GM19438 (cell line): ENCODE results near the gene TLR1.
"Not testable (repeated sequence)": the region's sequence is repeated elsewhere in the genome, so short reads cannot be mapped to it uniquely, and the experiment has no call there.

Source experiments
- ATAC-seq: cut with Tn5 transposase; IDR thresholded peaks from one replicate; pipeline ENCODE4 v1.9.1; 2021; ENCODE audit warnings: low read depth; ENCODE audit not compliant: unreplicated experiment

Gene TLR1

DNA sequence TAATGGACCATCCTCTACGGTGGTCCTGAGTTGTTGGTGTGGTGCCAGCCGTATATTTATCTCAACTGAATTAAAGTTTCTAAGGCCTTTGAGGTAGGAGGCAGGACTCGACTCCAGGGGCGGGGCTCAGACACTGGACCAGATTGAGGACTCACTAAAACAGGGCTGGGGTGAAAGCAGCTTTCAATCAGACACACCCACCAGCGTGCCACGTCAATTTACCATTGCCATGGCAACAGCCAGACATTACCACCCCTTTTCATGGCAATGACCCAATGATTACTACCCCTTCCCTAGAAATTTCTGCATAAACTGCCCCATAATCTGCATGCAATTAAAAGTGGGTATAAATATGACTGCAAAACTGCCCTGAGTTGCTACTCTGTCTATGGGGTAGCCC lies 6.7 kb upstream of the TLR1 start:
- no peak for ATAC-seq

- ATAC-seq = not testable (repeated sequence)
Observed at GRCh38 chr4:38807462-38807861, 2.9 kb upstream of the TLR1 start.

GRCh38 chr4:38806251-38806650 lies 1.7 kb upstream of the TLR1 start:
- ATAC-seq = not testable (repeated sequence)

DNA sequence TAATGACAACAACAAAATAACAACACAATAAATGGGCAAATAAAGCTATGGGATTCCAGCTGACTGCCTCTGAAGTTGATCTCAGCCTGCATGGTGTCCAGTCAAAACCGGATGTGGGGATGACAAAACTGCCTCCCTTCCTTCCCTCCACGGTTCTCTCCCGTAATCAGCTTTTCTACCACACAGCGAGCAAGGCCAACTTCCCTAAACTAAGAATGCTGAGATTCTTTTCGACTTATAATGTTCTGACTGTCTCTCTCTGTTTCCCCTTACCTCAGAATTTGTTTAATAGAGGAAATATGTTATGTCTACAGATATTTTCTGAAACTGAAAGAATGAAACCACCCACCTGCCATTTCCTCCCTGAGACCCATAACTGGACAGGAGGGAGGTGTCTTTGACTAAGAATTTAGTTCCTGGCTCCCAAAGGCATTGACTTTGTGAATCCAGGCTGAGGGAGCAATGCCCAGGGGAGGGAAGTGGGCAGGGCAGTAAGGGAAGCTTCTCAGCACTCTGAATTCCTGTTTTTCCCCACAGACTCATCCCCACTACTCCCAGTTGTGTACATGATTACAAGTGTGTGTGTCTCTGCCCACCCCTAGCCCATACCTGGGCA lies 1.0 kb upstream of the TLR1 start:
- ATAC-seq = peak; percentile 78

DNA sequence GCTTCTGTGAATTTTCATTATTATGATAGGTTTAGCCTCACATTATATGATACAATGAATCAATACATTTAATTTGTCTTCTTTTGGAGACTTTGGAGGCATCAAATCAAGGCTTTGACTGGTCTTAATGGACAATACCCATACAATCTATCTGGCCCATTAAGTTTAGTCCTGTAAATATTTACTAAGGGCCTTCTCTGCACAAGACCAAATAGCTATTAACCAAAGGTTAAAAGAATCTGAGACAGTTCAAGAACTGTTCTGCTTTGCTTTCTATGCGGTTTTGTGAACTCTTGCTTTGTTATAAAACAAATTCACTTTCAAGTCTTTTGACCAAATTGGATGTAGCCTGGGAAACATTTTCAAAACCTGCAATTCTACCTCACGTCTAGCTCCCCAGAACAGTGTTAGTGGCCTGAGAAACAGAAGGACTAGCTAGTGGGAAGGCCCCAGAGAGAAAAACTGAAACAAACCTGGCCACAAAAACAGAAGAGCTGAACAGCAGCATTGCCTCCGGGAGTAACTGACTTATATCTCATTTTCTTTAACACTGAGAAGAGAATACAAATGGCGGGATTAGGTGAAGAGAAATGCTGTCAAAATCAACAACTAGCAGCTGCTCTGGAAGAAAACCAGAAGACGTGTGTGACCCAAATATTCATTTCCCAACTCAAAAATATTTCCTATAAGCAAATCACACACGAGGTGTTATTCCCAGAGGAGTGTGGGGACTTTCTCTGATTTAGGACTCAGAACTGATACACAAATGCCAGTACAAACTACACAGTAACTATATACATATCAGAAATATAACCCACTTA lies 548 bp downstream of the TLR1 start:
- ATAC-seq = peak; percentile 57

GRCh38 chr4:38802561-38803355 lies 1.8 kb downstream of the TLR1 start:
- no peak for ATAC-seq

GRCh38 chr4:38800961-38801450 lies 3.6 kb downstream of the TLR1 start:
- ATAC-seq = no peak

GRCh38 chr4:38800366-38800765 lies 4.2 kb downstream of the TLR1 start:
- no peak for ATAC-seq

GRCh38 chr4:38795087-38795486 lies 9.5 kb downstream of the TLR1 start:
- no peak for ATAC-seq

DNA sequence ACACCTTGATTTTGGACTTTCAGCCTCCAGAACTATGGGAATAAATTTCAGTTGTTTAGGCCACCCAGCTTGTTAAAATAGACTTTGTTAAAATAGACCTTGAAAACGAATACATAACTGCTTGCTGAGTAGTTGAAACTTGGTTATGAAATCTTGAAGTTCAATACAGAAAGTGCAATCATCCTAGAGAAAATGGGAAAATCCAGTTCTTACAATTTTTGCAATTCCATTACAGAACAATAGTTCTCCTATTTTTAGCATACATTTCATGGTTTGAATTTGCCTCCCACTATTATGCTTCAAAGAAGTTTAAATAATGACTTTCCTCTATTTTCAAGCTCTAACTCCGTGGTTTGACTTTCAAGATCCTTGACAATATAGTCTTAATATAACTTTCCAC lies 10.5 kb downstream of the TLR1 start:
- no peak for ATAC-seq

DNA sequence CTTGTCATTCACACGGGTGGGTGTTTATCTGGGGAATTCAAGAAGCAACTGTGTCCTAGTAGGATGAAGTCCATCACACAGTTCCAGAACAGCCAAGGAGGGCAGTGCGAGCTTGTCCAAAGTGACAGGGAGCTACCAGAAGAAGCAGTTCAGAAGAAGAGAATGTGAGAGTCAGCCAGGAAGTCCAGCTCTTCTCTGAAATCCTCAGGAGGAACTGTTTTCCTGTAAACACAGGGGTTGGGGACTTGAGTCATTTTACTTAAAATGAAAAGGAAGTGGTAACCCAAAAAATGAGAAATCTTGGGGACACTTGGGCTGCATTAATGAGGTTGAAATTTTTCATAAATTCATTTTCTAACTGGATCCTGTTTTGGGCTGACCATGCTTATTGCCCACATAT lies 13.6 kb downstream of the TLR1 start:
- no peak for ATAC-seq

DNA sequence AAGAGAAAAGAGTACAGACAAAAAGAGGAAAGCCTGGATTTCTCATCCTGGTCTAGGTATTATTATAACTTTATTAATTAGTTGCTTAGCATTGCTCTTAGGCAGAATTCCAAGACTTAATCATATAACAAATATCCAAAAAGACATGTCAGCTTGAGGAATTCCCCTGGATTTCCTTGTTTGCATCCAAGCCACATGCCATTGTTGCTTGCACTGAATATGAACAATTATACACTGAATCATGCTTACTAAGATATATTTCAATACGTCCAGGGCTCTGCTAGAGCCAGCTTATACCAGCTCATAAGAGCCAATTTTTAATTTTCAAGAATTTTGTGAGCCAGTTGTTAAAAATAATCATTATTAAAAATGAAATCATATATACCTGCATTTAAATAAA lies 16.3 kb downstream of the TLR1 start:
- no peak for ATAC-seq

GRCh38 chr4:38787693-38788092 lies 16.9 kb downstream of the TLR1 start:
- ATAC-seq = no peak

DNA sequence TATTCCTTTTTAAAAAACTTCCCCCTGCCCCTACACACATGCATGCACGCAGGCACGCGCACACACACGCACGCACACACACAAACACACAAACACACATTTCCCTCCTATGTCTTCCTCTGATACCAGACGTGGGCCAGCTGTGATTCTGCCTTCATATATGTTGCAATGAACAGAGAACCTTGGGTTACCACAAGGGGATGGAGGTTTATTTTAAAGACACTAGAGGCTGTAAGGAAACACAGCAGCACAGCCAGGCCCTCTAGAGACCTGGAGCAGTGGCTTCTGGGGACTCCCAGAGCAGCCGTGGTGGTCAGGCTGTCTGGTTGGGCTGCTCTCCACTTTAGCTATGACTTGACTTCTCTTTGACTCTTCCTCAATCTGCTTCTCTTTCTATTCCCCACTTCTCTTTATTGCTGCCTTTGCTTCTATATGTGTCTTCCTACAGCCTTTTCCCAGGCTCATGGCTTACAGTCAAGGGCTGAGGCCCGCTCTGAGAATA lies 18.6 kb downstream of the TLR1 start:
- peak; percentile 45 for ATAC-seq

DNA sequence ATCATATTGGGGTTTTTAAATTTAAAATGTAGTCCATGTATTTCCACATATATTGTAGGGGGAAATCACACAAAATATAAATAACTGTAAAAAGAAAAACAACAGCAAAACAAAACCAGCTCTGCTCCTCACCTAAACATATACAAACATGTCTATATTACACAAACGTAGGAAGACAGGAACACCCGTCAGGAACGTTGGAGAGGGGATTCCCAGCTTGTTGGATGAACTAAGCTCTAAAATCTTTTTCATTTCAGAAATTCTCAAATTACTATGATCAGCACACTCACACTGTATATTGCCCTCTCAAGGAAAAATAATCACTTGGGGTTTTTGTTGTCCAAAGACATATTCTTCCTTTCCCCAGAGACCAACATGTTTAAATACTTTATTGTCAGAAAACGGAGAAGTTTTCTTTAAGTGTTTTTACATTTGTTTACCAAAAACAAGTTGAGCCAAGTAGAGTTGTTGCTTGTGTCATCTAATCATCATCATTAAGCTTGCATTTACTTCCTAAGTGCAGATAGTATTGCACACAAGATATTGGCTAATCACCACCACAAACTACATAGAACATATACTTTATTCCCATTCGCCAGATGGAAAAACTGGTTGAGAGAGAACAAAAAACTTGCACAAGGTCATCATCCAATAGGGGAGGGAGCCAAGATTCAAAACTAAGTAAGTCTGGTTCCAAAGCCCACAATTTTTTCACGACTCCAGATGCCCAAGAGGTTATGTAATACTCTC lies 19.4 kb downstream of the TLR1 start:
- ATAC-seq = no peak

- no peak for ATAC-seq
Observed at GRCh38 chr4:38784141-38784540, 20.4 kb downstream of the TLR1 start.

DNA sequence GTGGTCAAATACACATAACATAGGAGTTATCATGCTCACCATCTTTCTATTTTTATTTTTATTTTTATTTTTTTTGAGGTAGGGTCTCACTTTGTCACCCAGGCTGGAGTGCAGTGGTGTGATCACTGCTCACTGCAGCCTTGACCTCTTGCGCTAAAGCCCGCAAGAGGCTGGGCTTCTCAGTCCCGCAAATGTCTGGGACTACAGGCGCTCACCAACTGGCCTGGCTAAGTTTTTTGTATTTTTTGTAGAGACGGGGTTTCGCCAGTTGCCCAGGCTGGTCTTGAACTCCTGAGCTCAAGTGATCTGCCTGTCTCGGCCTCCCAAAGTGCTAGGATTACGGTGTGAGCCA lies 21.5 kb downstream of the TLR1 start:
- no peak for ATAC-seq

- ATAC-seq = peak; percentile 43
Observed at GRCh38 chr4:38782452-38783108, 22.0 kb downstream of the TLR1 start, which contains the start of gene TLR10. Gene TLR10 (minus strand): TSS chr4:38782990. CDS start chr4:38775590, 7,400 bp downstream.

DNA sequence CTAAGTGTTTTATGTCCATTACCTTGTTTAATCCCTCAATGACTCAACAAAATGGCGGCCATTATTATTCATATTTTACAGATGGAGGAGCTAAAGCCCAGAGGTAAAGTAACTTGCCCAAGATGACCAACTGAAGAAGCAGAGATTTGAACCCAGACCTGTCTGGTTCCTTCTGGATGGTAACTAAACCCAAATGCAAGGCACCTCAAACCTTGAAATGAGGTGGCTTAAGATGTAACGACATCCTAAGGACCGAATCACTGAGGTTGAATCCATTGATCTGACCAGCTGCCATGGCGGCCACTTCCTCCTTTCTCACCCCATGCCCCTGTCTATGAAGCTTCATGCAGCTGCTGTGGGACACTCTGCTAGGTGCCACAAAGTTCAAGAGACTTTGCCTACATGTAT lies 22.7 kb downstream of the TLR1 start:
- ATAC-seq = peak; percentile 37
